ENCODE data around the gene SEC23IP.

Gene SEC23IP

GRCh38 chr10:119942973-119943372 is 50.4 kb downstream of the SEC23IP start:
- DNase-seq: no peak

DNA sequence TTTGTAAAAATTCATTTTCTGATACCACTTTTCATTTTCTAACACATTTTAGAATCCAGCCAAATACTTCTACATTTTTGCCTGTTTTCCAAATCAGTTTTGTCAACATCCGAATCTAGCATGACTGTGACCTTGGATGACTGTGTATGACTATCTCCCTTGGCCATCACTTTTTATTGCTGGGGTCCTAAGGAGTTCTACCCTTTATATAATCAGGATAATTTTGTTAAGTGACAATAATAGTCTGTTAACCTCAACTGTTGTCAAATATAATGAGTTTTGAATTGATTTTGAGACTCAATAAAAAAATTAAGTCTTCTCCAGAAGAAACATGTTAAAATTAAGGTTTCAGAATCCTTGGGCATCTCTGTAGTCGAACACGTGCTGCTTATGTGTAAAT is 53.3 kb downstream of the SEC23IP start:
- no peak for DNase-seq

DNA sequence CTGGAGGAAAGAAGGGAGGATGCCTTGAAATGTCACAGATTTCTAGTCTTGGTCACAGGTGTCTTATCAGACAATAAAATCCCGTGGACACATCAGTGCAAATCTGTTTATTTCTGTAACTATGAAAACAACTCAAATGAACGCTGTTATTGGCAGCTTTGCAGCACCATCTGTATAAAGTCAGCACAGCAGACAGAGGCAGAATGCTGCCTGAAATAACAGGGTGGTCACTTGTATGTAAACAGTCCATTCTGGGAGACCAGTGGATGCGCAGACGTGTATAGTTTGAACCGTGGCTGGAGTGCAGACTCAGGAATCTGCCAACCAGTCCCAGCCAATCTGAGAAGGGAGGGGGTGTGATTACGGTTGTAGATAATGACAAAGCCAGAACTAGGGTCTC is 54.8 kb downstream of the SEC23IP start:
- DNase-seq: no peak

DNA sequence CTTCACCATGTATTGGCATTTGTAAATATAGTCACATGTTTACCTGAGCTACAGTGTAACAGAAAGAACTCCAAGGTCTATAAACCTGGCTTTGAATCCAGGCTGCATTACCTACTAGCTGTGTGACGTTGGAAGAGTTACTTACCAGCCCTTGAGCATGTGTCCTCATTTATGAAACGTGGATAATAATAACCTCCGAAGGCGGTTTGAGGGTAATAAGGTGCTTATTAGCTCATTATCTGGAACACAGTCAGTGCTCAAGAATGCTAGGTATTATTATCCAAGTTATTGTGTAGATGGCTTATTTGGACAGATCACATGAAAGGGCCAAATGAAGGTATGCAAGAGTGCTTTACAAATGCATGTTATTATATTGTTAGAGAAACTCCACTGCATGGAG is 64.9 kb downstream of the SEC23IP start:
- DNase-seq: no peak

DNA sequence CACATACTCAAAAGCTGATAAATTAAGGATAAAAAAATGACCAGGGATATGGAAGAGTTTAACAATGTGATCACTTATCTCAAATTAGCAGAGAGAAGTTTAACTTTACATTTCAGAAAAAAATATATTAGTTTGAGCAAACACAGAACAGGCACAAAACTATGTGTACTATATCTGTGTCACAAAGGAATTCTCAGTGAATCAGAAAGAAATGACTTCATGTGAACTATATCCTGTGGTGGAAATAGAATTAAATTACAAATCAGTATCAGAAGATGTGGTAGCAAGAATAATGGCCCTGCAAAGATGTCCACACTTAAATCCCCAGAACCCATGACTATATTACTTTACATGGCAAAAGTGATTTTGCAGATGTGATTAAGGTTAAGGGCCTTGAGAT is 70.3 kb downstream of the SEC23IP start:
- no peak for DNase-seq

DNA sequence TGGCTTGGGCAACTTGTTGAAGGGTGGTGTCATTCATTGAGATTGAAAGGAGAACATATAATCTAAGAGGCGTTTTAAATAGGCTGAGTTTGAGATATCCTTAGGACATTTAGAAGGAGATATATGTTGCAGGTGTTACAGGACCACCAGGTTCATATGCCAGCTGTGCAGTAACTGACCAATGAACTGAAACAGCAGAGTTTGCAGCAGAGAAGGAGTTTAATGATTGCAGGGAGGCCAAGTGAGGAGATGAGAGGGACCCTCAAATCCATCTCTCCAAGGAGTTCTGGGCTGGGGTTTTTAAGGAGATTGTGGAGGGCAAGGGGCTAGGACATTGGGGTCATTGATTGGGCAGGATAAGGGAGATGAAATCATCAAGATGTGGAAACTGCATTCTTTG is 74.5 kb downstream of the SEC23IP start:
- DNase-seq: no peak

DNA sequence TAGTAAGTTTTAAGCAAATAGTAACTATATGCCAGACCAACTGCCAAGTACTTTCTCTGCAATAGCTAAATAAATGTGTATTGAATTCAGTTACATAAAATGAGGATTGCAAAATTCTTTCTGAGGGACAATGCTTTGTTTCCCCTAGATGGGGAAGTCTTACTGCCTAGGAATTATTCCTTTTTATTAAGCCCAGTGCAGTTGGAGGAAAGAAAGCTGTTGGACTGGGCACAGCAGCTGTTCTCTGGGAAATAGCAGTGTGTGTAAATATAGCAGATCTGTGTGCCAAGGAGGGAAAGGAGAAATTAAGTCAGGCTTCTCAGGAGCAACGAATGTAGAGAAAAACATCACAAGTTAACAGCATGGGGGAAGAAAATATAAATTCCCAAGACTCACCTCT is 77.1 kb downstream of the SEC23IP start:
- DNase-seq: no peak

GRCh38 chr10:119970107-119970506 is 77.6 kb downstream of the SEC23IP start:
- DNase-seq: no peak

DNA sequence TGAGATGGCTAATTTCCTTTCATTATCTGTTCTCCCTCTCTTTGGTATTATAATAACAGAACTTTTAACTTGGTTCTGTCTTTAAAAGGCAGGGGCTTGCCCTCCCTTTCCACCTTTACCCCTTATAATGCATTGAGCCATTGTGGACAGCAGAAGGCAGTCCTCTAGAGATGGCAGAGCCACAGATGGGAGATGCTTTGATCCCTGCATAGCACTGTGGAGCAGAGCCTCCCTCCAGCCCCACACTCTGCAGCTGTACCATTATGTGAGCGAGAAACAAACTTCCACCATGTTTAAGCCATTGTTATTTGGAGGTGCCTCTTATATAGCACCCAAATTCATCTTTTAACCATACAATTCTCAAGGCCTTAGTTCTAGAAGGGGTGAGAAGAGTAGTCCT is 78.4 kb downstream of the SEC23IP start:
- no peak for DNase-seq

DNA sequence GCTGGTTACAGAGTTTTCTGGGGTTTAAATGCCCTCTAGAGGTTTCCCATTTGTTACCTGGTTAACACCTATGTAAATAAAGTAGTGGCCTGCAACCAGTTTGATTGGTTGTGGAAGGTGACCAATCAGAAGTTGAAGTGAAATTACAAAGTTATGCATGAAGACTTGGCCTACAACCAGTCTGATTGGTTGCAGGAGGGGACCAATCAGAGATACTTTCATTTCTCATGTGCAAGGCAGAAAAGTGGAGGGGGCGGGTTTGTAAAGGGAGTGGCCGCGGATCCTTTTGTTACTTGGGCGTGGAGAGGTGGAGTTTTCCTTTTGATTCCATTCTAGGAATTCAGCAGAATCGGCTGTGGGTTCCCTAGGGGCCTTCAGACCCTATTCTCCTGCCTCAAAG is 80.8 kb downstream of the SEC23IP start:
- no peak for DNase-seq

DNA sequence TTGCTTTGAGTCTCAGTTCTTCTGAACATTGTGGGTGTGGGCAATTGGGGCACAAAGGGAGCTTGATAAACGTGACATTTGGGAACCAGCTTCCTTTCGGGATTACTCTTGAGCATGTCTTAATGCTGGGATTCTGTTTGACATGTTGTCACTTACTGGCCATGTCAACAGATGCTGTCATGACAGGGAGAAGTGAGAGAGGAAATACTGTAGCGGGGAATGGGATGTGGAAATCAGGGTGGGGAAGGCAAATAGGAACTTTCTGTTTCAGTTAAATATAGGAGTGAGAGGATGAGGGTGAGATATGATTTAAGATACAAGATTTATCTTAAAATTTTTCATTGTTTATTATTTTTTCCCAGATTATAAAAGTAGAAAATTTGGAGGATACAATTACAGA is 83.9 kb downstream of the SEC23IP start:
- no peak for DNase-seq

GRCh38 chr10:119980956-119981750 is 88.6 kb downstream of the SEC23IP start:
- DNase-seq: no peak

DNA sequence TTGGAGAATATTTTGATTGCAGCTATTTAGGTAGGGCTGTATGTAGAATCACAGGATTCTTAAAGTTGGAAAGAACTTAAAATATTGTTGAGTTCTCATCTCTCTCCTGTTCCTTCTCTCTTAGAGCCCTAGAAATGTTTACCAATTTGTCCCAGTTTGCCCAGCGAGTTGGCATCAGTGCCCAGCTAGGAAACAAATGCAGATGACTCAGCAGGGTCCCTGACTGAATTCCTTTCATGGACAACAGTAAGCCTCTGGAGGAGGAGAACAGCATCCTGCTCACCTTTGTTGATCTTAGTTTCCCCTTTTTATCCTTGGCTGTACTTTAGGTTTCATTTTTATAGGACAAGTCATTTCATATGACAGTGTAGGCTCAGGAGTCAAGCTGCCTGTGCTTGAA is 89.3 kb downstream of the SEC23IP start:
- no peak for DNase-seq

DNA sequence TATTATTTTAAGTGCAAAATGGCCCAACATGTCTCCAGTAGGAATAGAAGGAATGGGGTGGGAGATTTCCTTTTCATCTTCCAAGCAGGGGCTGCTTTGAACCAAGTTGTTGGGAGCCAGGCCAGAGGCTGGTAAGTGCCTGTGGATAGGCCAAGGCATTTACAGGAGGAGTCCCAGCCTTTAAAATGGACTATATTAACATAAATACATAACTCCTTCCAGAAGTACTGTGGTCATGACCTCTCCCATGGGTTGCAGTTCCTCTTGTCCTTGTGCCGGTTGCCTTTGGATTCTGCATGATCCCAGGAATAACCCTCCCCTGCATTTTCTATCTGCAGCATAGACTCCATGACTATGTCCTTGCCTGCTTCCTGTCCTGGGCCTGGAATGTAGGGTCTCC is 95.8 kb downstream of the SEC23IP start:
- no peak for DNase-seq

GRCh38 chr10:119989966-119990365 is 97.4 kb downstream of the SEC23IP start:
- no peak for DNase-seq

GRCh38 chr10:119991066-119991465 is 98.5 kb downstream of the SEC23IP start:
- no peak for DNase-seq

GRCh38 chr10:119991816-119992215 is 99.3 kb downstream of the SEC23IP start:
- no peak for DNase-seq

All from CD4-positive, alpha-beta T cell treated with Interferon gamma for 1 hour (primary cell).